GM19468 (cell line): Measurements from ENCODE around the gene KIRREL3.

Experiments
- ATAC-seq: cut with Tn5 transposase; IDR thresholded peaks from one replicate; pipeline ENCODE4 v1.9.1; 2021; ENCODE audit warnings: mild to moderate bottlenecking, moderate library complexity, moderate number of reproducible peaks; ENCODE audit not compliant: unreplicated experiment; ENCODE audit errors: extremely low read depth

The KIRREL3 gene

DNA sequence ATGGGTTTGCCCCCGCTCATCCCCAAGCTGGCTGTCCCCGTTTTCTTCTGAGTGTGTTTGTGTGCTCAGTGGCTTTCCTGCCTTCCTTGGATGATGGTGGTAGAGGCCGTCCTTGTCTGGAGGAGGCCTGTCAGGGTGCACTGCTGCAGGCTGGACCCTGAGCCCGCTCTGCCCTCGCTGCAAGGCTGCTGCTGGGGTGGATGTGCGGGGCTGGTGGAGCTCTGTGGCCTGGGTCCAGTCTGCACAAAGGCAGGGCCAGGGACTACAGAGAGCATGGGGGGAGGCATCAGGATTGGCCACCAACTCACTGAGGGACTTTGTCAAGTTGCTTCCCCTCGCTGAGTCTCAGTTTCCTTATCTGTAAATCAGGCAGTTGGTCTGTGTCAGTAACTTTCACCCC is 275.0 kb downstream of the KIRREL3 start:
- no peak for ATAC-seq

DNA sequence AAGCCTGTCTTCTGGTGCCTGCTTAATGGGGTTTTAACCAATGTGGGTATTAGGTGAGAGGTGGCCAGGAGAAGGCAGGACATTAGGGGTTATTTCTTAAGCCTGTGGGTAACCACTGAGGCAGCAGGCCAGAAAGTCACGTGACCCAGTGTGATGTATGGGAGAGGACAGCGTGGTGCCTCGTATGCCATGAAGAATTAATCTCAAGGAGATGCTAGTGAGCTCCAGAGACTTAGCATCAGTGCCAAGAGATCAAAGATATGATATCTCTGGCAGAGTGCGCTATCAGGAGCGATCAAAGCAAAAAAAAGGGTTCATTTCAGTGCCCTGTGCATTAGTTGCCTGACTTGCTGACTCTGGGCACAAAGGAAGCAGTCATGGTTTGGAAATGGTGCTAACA is 275.5 kb downstream of the KIRREL3 start:
- ATAC-seq: no peak

DNA sequence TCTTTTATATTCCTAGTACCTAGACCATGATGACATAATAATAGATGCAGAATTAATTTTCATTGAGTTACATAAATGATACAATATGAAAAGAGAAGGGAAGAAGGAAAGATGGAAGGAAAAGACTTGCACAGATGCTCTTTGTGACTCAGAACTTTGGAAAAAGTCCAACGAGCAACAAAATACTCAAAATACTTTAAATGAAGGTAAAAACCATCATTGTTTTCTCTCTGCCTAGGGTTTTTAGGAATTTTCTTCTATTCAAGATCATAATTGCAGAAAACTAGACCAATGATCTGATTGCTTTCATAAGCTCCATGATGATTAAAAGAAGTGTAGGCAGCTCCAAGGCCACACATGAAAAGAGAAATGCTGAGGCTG is 276.9 kb downstream of the KIRREL3 start:
- no peak for ATAC-seq

DNA sequence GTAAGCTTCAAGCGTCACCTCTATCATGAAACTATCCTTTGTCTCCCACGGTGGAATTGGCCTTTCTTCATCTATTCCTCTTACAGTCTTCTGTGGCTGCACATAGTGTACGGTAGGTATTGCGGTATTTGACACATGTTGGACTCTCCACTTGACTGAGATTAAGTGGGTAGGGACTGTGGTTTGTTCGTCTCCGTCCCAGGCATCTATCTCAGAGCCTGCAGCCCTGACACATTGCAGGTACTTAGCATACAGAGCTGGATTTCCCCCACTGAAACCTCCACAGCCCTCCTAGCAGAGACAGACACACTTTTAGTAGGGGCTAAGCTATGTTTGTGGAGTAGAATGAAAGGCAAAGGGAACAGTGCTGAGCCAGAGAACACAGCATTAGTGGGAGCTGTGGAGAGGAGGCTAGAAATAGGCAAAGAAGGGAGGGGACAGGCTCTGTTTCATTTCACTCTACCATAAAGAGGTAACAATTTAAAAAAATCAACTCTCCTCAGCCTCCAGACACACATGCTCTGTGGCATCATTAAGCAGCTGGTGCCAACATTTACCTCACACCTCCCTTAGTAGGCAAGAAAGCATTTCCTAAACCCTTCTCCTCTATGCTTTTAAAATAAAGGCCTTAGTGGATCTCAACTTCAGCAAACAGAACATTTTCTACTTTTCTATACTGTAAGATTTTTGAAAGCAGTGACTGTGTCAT is 277.5 kb downstream of the KIRREL3 start:
- ATAC-seq: no peak

DNA sequence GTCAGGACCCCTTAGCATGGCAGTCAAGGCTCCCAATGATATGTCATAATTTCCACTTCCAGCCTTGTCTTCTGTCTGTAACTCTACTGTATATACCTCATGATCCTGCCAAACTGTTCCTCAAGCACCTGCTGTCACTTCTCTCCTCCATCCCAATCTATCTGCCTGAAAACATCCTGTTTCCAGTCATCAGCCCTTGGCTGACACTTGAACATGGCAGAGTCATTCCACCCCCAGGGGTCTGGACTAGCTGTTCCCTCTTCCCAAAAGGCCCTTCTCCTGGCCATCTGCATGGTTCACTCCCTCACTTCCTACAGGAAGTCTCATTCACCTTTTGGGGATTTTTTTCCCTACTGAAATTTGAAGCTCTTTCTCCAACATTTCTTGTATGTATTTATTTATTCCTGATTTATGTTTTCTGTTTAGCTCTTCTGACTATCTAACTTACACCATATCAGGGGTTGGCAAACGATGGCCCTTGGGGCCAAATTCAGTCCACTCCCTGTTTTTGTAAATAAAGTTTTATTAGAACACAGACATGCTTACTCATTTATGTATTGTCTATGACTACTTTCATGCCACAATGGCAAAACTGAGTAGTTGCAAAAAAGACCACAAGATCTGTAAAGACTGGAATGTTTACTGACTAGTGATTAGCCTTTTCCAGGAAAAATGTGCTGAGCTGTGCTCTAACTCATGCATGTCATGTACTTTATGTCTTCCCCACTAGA is 278.4 kb downstream of the KIRREL3 start:
- no peak for ATAC-seq

DNA sequence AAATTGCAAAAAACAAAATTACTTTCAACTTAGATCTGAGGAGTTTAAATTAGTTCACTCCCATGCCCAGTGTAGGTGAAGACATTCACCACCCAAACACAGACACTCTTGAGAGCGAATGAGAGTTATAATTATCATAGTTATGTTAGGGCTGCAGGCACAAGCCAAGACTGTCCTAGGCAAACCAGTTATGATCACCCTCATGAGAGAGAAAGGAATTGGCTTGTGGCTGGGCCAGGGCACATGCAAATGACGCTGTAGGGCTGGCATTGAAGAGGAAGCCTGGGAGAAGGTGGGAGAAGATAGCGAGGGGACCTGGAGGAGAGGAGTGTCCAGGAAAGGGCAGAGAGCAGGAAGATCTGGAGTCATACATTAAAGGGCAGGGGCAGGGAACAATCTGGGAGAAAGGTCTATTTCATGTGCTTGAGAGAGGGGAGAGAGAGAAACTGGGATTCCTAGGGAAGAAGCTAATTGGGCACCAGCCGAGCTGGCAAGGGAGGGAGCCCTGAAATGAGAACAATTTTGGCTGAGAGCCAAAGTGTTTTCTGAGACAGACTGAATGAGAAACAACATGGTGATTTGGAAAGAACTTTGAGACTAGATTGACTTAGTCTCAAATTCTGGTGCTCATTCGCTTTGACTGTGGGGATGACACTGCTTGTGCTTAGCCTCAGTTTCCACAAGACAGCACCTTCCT is 279.9 kb downstream of the KIRREL3 start:
- no peak for ATAC-seq

DNA sequence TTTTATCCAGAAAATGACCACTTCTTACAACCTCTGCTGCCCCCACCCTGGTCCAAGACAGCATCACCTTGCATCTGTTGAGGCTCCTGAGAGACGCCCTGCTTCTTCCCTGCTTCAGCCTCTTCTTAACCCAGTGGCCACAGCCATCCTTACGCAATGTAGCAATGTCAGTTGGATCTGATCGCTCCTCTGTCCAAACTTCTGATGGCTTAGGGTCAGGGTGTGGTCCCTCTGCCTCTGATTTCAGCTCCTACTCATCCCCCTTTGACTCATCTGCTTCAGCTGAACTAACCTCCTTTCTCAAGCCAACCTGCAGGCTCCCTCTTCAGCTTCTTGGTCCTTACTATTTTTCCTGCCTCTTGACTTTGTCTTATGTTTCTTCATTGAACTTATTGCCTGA is 280.8 kb downstream of the KIRREL3 start:
- ATAC-seq: no peak

DNA sequence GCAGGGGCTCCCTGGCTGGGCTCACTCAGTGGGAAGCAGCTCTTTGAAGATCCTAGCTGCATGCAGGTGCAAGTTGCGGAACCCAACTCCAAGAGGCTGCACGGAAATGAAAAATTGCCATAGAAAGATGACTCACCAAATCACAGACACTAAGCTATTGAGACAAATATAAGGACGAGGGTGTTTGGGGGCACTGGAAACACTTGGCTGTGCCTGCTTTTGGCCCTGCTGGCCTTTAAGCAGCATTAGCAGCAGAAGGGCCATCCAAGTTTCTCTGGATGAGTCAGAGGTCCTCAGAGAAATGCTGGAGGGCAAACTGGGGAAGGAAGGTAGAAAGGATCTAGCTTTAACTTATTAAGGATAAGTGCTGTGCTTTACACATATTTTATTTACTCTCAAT is 282.3 kb downstream of the KIRREL3 start:
- no peak for ATAC-seq

DNA sequence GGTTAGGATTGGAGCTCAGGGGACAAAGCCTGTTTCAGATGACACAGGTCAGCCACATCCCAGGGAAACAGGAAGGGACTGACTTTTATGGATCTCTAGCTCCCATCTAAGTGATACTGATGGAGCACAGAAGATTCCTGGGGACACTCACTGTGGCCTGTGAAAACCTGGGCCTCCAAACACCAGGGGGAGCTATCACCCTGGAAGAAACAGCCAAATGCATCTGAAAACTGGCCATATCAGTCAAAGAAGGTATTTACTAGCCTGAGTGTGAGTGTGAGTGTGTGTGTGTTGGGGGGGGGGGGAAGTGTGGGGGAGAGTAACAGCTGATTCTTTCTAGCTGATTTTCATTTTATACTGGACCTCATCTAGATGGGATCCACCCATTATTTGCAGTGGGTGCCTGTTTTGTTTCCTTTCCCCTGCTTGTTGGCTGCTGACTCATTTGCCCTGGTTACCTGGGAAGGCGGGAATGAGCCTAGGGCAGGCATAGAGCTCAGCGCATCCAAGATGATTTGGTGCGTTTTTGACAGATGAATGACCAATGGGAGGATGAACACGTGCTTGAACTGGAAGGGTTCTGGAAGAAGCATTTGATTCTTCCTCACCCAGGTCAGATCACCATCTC is 284.0 kb downstream of the KIRREL3 start:
- peak; percentile 52 for ATAC-seq

- no peak for ATAC-seq
Measured at GRCh38 chr11:126713806-126714205, 286.8 kb downstream of the KIRREL3 start.

DNA sequence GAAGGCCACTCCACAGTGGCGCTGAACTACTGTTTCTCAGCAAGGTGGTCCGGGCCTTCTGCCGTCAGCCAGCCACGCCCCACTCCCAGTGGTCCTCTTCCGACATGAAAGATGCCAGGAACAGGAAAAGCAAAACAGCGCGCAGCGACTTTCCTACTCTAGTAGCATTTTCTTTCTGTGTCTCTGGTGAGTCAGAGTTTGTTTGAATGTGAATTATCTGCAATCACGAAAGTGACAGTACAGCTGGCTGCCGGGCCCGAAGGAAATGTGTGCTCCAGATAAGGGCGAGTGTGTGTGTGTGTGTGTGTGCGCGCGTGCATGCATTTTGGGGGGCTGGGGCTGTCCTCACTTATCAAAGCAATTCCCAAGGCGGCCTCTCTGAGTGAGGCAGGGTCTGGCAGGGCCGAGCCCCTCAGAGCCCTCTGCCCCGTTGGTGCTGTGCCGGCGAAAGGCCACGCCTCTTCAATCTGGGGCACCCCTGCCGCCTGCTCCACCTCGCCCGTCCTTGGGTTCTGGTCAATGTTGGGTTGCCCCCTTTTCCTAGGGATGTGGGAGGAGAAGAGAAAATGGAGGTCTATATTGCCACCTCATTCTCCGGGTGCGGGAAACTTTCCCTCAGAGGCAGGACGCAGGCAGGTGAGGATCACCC is 288.5 kb downstream of the KIRREL3 start:
- no peak for ATAC-seq

- no peak for ATAC-seq
Measured at GRCh38 chr11:126710804-126711399, 289.7 kb downstream of the KIRREL3 start.

- no peak for ATAC-seq
Measured at GRCh38 chr11:126707498-126707897, 293.1 kb downstream of the KIRREL3 start.

DNA sequence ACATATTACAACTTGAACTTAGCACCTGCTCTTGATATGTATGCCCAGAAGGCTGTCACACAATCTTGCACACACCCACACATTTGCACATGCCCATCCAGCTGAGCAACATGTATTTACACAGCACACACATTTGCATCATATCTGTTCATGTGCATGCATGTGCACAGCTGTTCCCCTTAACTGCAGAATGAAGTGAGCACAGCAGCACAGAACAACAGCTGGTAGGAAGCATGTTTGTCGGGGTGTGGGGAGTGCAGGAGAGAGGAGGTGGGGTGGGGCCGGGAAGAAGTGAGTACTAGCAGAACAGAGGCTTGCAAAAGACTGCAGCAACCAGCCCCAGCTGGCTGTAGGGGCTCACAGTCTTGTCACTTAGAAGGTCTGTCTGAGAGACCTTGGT is 296.5 kb downstream of the KIRREL3 start:
- no peak for ATAC-seq

- no peak for ATAC-seq
Measured at GRCh38 chr11:126703662-126704061, 296.9 kb downstream of the KIRREL3 start.

DNA sequence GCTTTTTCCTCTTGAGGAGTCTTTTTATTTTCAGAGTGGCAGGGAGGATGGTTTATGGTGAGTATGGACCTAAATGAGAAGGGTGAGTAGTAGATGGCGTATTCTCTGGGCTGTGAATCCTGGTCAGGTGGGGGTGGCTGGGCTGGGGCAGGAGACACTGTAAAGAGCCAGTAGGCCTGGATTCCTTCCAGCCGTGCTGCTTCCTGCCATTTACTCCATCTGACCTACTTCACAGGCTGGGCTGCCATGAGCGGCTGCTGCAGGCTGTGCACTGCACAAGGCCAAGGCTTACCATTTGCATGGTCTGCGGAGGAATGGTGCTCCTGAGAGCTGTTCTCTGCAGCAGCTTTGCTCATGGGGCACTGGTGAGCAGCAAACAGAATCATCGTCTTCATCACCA is 297.6 kb downstream of the KIRREL3 start:
- ATAC-seq: no peak

DNA sequence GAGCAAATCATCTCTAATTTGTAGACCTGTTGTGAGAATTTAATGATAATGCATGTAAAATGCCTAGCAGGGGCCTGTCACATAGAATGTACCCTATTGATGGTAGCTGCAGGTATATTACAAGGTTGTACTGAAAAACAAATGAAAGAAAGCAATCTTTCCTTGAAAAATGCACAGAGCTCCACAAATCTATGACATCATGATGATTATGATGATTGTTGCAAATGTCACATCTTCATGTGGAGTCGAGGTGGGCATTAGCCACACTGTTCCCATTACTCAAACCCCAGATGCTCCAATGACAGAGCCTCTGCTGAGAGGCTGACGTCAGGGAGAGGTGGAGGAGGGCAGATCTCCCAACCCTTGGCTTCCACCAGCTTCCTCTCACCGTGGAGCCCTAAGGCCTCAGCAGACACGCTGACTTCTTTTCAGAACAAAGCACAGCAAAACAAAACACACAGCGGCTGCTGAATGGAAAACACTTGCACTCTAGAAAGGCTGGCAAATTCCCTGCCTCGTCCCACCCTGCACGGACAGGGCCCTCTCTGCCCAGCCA is 298.3 kb downstream of the KIRREL3 start:
- ATAC-seq: no peak

DNA sequence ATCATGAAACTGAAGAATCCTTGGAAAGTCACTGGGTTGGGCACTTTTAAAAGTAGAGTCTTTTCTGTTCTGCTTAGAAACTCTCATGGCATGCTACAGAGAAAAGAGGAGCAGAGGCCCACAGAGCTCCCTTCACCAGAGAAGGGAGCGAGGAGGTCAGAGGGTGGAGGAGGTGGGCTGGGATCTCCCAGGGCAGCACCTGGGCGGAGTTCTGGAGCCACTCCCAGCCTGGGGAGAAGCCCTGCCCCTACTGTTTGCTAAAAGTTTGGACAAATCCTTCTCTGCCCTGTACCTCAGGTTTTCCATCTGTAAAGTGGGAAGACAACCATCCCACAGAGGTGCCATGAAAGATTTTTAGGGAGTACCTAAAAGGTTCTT is 299.1 kb downstream of the KIRREL3 start:
- no peak for ATAC-seq

DNA sequence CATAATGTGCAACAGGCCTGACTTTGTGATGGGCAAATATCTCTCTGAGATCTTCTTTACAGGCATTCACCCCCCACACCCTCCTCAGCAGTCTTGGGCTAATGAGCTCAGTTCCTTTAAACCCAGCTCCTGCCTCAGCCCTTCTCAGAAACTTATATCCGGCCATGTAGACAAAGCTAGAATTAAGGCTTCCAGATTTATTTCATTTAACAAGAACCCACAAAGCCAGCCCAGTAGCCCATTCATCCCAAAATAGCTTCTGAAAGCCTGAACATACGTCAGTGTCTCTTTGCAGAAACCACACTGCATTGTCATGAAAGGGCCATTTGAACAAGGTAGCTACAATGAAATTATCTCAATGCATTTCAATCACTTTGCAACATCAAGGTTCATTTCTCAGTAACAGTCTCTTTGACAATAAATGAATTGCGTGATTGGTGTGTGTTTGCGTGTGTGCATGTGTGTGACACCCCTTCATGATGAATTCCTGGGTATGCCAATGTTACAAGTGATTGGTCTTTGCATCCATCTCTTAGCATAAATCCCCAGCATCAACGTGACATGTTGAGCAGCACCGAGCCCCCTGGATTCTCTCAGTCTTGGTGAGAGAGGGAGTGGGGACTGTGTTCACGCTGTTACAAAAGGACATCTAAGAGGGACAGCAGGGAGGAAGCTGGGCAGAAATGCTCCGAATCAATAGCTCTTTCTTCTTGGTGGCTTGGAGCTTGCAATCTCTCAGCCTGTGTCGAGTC is 299.6 kb downstream of the KIRREL3 start:
- ATAC-seq: peak; percentile 55
